ENCODE results near the gene RGS6.

DNA sequence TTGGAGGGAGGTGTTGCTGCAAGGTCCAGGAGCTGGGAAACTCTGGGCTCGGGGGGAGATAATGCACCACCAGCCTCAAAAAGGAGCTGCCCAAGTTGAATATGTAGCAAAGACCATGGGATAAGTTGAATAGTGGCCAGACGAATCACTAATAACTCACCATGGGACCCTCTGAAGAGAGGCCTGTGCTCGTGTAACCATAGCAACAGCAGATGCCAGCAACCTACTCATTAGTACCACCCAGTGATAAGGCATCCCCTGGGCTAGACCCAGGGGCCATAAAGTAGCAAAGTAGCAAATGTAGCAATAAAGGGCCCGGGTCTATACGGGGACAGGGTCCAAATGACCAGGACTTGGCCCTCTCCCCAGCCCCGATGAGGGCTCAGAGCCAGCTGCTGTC lies 633.7 kb downstream of the RGS6 start:
- TF ChIP-seq, protein P1, sequence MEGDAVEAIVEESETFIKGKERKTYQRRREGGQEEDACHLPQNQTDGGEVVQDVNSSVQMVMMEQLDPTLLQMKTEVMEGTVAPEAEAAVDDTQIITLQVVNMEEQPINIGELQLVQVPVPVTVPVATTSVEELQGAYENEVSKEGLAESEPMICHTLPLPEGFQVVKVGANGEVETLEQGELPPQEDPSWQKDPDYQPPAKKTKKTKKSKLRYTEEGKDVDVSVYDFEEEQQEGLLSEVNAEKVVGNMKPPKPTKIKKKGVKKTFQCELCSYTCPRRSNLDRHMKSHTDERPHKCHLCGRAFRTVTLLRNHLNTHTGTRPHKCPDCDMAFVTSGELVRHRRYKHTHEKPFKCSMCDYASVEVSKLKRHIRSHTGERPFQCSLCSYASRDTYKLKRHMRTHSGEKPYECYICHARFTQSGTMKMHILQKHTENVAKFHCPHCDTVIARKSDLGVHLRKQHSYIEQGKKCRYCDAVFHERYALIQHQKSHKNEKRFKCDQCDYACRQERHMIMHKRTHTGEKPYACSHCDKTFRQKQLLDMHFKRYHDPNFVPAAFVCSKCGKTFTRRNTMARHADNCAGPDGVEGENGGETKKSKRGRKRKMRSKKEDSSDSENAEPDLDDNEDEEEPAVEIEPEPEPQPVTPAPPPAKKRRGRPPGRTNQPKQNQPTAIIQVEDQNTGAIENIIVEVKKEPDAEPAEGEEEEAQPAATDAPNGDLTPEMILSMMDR (conservative IDR thresholded peaks at IDR 0.05), result no peak
- no peak for TF ChIP-seq ZFX (IDR thresholded peaks at IDR 0.05)
